ENCODE measurements around the gene ANXA11.
"Not testable (repeated sequence)": the region's sequence is repeated elsewhere in the genome, so short reads cannot be mapped to it uniquely, and the experiment has no call there.

Gene ANXA11

DNA sequence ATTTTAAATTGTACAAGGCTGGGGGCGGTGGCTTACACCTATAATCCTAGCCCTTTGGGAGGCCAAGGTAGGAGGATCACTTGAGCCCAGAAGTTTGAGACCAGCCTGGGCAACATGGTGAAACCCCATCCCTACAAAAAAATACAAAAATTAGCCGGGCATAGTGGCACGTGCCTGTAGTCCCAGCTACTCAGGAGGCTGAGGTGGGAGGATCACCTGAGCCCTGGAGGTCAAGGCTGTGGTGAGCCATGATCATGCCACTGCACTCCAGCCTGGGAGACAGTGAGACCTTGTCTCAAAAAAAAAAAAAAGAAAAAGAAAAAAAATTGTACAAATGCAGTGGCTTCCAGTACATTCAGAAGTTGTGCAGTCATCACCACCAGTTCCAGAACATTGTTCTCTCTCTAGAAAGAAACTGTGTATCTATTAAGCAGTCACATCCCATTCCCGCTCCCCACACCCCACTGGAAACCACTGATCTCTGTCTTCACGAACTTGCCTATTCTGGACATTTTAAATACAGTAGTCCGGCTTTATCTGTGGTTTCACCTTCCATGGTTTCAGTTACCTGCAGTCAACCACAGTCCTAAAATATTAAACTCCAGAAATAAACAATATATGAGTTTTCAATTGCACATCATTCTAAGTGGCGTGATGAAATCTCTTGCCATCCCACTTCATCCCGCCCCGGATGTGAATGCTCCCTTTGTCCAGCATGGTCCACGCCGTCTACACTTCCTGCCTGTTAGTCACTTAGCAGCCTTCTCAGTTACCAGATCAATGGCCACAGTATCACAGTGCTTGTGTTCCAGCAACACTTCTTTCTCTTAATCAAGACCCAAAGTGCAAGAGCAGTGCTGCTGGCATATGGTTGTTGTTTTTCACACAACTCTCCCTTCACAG is 59.7 kb downstream of the ANXA11 start:
- peak; percentile 74 for DNase-seq (ENCODE audit: low read depth)

DNA sequence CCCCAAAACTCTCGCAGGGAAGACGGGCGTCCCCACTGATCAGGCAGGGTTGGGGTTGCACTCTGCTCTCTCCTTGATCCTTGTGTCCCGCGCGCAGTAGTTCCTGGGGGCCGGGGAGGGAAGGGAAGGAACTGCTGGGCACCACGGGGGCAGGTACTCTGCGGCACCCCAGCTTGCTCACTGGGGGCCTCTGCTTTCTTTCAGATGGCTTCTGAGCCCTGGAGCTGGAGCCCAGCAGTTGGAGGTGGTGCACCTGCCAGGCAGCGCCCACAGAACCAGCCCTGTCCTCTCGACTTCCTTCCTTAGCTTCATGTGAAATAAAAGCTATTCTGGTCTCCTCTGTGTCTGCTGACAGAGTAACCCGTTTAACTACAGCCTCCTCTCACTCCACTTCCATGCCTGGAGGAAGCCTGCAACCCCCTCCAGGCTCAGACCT is 60.6 kb downstream of the ANXA11 start:
- no peak for DNase-seq (ENCODE audit: low read depth)

DNA sequence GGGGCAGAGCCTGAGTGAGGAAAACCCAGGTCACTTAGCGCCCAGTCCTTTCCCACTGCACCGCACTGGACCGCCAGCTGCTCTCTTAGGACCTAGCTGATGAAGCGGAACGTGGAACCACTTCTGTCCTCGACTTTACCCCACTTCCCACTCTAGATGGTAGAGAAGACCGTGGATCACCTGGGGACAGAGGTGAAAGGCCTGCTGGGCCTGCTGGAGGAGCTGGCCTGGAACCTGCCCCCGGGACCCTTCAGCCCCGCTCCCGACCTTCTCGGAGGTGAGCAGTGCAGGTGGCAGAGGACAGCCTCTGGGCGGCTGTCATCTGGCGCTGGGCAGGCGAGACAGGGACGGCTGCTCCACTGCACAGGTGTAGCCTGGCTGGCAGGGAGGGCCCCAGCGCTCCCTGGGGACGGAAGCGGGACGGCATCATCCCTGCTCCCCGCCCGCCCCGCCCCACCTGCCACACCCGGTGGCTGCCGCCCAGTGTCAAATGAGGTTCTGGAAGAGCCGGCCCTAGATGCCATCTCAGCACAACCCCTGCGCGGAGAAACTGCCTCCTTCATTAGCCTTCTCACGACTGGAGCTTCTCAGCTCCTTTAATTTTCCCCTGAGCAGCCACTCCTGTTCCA is 61.2 kb downstream of the ANXA11 start:
- DNase-seq (ENCODE audit: low read depth), result no peak

DNA sequence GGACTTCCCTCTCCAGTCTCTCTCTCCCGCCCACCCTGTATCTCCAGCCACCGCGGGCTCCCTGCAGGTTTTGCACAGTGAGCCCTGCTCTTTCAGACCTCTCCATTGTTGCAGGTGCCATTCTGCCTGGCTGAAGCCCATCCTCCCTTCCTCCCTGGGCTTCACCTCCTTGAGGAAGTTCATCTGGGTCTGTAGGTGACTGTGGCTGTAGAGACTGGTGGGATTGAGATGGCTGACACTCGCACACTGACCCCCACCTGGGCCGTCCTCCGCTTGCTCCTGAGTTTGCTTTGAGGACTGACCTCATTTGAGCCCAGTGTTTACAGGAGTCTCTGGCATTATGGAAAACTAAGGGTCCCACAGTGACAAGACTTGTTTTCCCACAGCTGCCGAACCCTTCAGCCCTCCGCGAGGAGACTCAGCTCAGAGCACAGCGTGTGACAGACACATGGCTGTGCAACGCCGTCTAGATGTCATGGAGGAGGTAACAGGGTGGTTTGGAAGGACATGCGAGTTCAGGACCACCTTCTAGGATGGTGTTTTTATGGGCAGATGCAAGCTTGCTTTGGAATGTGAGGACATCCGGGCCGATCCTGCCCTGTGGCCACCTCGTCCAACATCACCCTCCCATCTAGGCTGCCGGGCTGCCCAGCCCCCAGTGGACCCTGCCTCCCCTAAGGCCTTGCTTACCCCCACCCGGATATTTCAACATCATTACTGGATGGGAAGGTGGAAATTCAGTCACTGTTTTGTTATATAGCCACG is 63.5 kb downstream of the ANXA11 start:
- DNase-seq (ENCODE audit: low read depth), result no peak

DNA sequence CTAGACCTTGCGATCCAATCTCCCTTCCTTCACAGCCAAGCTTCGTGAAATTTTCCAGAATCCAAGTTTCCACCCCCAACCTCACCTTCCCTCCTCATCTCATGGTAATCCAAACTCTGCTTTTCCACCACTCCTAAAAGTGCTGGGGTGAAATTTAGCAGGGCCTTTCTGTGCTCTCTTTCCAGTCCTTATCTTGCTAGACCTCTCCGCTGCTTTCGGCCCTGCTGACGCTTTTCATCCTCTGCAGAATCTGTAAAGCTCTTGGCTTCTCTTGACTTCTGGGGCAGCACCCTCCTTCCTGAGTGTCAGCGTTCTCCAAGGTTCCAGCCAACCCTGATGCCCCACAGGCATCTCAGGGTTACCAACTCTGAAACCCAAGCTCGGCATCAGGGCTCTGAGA is 65.1 kb downstream of the ANXA11 start:
- no peak for DNase-seq (ENCODE audit: low read depth)

DNA sequence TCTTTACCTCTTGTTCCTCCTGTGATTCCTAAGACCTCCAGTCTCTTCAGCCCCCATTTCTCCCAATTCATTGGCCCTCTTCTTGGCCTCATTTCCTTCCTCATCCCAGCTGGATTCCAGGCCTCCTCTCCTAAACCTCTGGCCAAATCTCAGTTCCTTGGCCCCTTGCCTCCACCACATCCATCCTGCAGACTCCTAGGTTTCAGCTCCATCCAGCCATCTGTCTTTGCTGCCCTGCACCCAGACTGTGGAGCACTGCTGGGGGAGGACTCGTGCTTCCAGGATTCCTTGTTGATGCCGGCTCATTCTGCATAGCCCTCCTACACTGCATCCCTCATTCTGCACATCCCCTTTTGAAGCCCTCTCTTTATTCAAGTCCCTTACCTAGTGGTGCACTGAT is 66.1 kb downstream of the ANXA11 start:
- no peak for DNase-seq (ENCODE audit: low read depth)

DNA sequence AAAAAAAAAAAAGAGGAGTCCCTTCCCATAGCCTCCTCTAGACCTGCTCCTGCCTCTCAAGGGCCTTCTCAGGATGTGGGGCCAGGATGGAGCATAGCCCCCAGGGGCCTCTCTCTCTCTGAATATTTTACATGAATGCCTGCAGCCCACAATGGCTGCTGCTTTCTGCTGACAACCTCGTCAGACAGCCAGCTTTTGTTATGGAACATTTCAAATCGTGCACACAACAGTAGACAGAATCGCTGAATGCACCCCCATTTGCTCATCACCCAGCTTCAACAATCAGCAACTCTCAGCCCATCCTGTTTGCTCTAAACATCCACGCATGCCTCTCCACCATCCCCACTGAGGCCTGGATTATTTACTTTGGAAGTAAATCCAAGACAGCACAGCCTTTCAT is 67.4 kb downstream of the ANXA11 start:
- DNase-seq (ENCODE audit: low read depth), result no peak

DNA sequence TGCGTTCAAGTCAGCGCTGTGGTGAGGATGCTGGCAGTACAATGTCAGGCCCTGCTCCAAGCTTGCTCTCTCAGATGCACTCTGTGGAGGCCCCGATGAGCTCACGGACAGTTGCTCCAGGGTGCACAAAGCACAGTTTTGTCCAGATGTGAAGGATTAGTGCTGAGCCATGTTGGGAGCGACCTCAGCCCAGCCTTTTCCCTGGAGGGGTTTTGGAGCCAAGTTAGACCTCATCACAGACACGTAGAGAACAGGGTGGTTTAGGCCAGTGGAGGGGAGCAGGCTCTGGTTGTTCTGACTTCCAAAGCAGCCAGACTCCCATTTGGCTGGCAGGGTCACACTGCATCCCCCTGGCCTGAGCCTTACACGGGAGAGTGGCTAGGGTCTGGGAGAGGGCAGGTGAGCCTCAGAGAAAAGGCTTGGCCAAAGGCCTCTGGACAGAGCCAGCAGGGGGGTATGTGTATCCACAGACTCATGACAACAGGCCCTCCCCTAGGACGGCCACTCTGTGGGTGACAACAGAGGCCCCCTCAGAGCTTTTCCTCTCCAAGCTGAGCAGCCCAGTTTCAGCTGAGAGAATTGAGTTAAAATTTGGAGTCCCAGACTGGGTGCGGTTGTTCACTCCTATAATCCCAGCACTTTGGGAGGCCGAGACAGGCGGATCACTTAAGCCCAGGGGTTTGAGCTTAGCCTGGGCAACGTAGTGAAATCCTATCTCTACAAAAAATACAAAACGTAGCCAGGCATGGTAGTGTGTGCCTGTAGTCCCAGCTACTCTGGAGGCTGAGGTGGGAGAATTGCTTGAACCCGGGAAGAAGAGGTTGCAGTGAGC is 68.1 kb downstream of the ANXA11 start:
- DNase-seq (ENCODE audit: low read depth), result peak; percentile 94

DNA sequence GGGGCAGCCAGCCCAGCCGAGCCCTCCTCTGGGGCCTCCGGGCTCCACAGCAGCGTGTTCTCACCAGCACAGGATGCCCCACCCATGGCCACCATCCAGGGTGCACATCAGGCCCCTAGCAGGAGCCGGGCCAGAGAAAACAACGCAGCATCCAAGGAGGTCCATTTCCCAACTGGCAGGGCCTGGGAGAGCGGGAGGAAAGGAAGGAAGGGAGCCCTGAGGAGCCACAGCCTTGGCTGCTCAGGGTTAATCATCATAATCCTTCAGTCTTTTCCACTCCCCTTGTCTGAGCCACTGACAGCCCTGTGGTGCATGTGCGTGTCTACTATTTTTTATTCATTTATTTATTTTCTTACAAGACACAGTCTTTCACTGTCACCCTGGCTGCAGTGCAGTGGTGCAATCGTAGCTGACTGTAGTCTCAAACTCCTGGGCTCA is 69.2 kb downstream of the ANXA11 start:
- DNase-seq (ENCODE audit: low read depth), result peak; percentile 96

DNA sequence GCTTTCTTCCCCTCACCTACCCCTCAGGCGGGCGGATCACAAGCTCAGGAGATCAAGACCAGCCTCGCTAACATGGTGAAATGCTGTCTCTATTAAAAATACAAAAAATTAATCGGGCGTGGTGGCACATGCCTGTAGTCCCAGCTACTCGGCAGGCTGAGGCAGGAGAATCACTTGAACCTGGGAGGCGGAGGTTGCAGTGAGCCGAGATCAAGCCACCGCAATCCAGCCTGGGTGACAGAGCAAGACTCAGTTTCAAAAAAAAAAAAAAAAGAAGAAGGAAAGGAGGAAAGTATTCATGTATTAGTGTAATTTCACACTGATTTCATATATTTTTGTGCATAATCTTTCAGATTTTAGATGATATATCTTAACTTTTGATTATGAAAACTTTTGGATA is 71.7 kb downstream of the ANXA11 start:
- not testable (repeated sequence) for DNase-seq (ENCODE audit: low read depth)

DNA sequence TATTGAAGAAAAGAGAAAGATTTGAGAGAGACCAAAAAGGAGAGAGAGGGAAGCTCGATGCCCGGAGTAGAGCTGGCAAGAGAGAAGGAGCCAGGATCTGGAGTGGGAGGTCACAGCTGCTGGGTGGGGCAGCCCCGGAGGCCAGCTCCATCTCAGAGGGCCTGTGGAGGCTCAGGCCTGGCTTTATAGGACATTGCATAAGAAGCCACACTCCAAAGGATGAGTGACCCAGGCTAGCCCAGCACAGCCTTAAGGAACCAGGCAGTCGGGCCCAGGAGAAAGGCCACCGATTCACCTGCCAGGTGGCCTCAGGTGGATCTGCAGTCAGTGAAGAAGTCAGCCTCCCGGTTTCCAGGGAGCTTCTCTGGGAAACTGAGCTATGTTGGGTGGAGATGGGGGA is 72.1 kb downstream of the ANXA11 start:
- peak; percentile 65 for DNase-seq (ENCODE audit: low read depth)

DNA sequence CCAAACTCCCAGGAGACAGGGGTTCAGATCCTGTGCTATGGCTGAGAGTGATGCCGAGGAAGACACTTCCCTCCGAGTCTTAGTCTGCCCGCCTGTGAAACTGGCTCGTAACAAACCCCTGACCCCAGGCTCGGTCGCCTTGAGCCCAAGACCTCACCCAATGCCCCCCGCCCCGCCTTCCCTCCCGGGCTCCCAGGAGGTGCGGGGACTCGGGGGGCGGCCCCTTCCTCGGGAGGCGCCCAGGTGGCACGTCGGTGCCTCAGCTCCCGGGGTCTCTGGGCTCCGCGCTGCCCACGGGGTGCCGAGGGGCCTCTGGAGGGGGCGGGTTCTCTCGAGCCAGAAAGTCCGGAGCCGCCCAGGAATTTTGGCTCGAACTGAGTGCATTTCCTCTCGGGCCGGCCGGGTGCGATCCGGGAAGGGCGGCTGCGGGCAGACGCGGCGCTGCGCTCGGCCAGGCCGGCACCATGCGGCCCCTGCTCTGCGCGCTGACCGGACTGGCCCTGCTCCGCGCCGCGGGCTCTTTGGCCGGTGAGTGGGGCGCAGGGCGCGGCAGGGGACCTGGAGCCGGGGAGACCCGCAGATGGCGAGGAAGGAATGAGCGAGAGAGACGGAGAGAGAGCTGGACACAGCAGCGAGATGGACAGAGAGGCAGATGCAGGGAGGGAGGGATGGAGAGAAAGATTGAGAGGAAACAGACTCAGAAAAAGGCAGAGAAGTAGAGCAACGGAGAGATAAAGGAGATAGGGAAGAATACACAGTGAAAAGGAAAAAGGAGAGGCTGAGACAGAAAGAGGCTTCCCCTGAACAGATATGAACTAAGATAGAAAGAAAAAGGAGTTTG is 72.8 kb downstream of the ANXA11 start, which contains the start of gene PLAC9:
TSS of gene PLAC9 (plus strand) at position 432 of the 841 bp plus-strand sequence. CDS start at position 465, 33 bp downstream.
- DNase-seq (ENCODE audit: low read depth), result no peak

DNA sequence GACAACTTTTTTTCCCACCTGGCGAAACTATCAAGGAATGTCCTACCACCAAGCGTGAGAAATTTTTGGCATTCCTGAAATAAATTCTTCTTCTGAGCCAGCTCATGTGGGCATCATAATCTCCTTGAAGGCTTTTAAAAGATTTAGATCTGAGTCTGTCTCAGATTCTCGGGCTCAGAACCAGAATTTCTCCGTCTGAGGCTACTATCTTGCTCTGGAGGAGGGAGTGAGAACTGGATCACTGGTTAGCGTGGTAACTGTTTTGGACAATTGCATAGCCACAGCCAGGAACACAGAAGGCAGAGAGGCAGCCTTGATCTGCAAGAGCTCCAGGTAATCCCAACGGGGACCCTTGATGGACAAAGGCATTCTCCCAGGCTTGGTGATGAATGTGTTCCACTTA is 73.8 kb downstream of the ANXA11 start:
- no peak for DNase-seq (ENCODE audit: low read depth)

DNA sequence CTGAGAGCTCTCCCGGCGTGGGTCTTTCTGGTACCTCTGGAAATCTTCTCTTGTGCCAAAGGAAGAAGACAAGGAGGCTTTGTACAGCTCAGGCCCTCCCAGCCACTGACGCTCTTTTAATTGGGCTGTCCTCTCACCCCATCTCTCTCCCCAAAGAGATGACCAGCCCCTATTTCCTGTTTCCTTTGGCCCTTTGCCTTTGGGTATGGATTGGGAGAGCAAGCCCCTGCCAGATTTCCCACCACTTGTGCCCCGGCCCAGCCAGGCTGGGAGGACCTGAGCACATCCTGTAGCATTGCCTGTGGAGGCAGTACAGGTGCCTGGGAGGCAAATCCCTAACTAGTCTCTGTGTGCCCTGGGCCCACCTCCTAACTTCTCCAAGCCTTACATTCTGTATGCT is 78.5 kb downstream of the ANXA11 start:
- DNase-seq (ENCODE audit: low read depth), result no peak

DNA sequence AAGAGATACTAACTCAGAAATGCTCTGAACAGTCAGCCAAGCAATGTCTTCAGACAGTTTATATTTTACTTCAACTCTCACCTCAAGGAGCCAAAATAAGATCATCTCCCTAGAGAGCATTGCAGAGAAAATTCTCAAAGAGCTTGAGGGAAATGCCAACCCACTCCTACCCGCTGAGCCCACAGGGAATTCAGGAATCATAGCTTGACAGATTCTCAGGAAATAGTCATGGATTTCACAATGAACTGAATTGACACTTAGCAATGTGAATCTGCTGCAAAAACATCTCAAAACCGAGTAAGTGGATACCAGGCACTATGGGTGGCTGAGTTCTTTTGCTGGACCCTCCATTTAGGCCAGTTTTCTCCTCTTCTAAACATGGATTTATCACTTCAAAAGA is 82.6 kb downstream of the ANXA11 start:
- DNase-seq (ENCODE audit: low read depth), result no peak

DNA sequence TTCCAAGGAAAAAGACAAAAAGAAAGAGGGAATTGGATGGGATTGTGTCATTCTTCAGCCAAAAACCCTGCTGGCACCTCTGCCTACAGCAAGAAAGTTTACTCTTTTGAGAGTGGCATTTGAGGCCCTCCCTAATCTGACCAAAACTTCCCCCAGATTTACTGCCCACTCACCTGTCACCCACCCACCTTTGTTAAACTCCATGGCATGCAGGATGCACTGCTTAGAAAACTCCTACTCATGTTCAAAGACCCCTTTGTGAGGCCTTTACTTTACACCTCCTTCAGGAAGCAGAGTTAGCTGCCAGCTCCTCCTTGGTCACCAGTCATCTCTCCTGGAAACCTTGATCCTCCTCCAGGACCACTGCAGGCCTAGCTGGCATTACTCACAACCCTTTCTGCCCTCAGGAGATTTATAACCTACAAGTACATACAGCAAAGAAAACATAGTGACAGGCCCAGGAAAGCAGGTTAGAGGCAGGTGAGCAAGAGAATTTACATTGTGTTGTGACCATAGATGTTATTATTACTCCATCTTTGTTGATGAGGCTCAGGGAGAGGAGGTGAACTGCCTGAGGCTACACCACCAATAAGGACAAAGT is 83.1 kb downstream of the ANXA11 start:
- no peak for DNase-seq (ENCODE audit: low read depth)

DNA sequence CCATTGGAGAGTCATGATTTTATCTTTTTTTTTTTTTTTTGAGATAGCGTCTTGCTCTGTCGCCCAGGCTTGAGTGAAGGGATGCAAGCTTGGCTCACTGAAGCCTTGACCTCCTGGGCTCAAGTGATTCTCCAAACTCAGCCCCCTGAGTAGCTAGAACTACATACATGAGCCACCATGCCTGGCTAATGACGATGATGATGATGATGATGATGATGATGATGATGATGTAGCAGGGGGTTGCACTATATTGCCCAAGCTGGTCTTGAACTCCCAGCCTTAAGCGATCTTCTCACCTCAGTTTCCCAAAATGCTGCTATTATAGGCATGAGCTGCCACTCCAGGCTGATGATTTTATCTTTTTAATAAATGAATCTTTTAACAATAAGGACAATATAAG is 86.7 kb downstream of the ANXA11 start:
- no peak for DNase-seq (ENCODE audit: low read depth)

DNA sequence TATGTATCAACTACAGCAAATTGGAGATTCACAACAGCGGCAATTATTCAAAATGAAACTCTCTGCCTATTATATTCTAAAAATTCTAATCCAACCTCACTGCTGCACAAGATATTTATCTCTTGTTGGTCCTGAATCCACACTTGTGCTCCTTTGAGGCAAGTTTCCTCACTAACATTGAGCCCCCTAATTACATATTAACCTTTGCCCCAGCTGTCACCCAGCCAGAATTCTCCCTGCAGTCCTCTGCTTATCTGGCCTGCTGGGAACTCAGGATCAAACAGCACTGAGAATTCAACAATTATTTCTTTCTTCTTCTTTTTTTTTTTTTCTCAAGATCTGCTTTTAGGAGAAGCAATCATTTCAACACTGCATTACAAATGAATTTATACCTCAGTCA is 94.4 kb downstream of the ANXA11 start:
- DNase-seq (ENCODE audit: low read depth), result no peak

DNA sequence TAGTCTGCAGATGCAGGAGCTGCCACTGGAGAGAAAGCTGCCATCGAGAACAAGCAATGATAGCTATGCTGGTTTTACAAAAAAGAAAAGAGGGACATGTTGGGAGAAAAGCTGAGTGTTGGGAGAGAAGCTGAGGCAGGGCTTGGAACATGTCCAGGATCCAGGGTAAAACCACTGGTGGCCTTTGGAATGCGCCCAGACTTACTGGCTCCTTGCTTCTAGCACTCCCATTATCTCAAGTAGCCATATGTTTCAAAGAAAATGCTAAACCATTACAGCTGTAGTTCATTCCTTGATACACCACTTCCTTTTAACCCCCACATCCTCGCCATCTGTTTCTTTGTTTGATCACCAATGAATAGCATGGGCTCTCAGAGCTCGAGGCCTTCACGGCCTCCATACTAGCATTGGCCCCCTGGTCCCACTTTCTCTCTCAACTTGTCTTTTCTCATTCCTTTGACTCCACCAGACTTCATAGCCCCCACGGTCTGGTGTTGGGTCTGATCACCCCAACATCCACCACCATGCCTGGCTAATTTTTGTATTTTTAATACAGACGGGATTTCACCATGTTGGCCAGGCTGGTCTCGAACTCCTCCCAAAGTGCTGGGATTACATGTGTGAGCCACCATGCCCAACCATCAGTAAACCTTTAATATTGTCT is 96.6 kb downstream of the ANXA11 start:
- DNase-seq (ENCODE audit: low read depth), result no peak
